Activated CD8-positive, alpha-beta T cell treated with anti-CD3 and anti-CD28 coated beads, Interleukin-2, amount 10 ng/mL, durations not matched to agents 7 days and 5 days (primary cell): ENCODE data around the gene PLD4. TPM values are rescaled to one million over a fixed set of nuclear protein-coding genes. Genes with fewer than 3 reads are reported as not detected.
"Not testable (repeated sequence)": the region's sequence is repeated elsewhere in the genome, so short reads cannot be mapped to it uniquely, and the experiment has no call there.

ENCODE experiments used
- ATAC-seq: fragments of 150-1000 bp; cut with Tn5 transposase; one replicate; pipeline ENCODE4 v1.10.0; 2021; ENCODE audit warnings: moderate library complexity
- CTCF ChIA-PET: fragments of 350-600 bp; sonication (Branson Sonifier 250); formaldehyde crosslinking; loops from one replicate; lab custom pipeline; 2021; ENCODE audit warnings: antibody characterized with exemption; lab: Charles Lee
- POLR2A ChIA-PET: fragments of 350-600 bp; sonication (Branson Sonifier 250); formaldehyde crosslinking; loops from one replicate; lab custom pipeline; 2021; ENCODE audit warnings: antibody characterized with exemption; lab: Charles Lee
- DNase-seq: peaks from one replicate; pipeline ENCODE4 v3.0.0-alpha.2; 2020
- H3K27ac Mint-ChIP-seq: one replicate; pipeline ENCODE4 v1.8.0; 2021; ENCODE audit warnings: mild to moderate bottlenecking, mixed read lengths
- H3K27me3 Mint-ChIP-seq: one replicate; pipeline ENCODE4 v1.8.0; 2021; ENCODE audit warnings: low read depth, mixed read lengths
- H3K36me3 Mint-ChIP-seq: one replicate; pipeline ENCODE4 v1.8.0; 2021; ENCODE audit warnings: low read depth, mixed read lengths
- H3K4me1 Mint-ChIP-seq: one replicate; pipeline ENCODE4 v1.8.0; 2021; ENCODE audit warnings: low read depth, mixed read lengths
- H3K4me3 Mint-ChIP-seq: one replicate; pipeline ENCODE4 v1.8.0; 2021; ENCODE audit warnings: mild to moderate bottlenecking, mixed read lengths
- H3K9me3 Mint-ChIP-seq: one replicate; pipeline ENCODE4 v1.8.0; 2022; ENCODE audit warnings: mixed read lengths; ENCODE audit not compliant: insufficient read depth
- total RNA-seq, 2 experiments: library from RNA; stranded (reverse); gene quantifications; one replicate each; pipeline ENCODE4 v1.2.3, GENCODE V29; 2021

The PLD4 gene
- total RNA-seq, 2 experiments from 2014 or later = not detected

DNA sequence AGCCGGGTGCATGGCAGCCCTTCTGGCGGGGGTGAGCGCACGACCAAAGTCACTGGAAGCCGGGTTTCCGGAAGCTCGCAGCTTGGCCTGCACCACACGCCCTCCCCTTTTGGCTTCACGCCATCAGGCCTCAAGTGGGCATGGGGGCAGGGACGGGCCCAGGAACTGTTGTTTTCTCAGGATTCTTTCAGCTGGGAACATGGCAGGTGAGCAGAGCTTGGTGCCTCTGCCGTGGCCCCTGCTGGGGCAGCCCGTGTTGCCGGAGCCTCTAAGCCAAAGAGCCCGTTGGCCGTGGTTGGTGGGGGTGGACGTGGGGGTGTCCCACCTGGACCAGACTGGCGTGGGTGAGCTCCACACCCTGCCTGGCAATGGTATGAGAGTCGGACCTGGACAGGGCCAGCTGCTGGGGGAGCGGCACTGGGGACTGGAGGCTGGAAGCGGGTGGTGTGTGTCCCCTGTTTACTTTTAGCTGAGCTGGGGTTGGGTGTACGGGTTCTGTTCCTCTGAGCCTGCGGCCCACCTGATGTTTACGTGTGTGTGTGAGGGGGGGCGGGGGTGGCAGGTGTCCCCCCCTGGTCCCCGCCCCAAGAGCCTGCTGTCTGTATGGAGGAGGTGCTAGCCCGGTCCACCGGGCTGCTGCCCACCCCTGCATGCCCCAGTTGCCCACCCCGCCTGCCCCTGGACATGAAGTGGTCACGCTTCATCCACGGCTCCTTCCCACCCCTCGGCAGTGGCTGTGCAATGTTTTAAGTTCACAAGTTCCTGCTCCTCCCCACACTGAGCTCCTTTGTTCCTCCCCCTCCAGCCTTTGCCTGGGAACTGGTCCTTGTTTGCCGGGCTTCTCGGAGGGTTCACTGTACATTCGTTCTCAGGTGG lies 28.7 kb upstream of the PLD4 start:
- no peak overlapping the region for H3K27ac Mint-ChIP-seq
- H3K27me3 Mint-ChIP-seq = no peaks in the 10 kb centered on the region
- no peak for DNase-seq
- no peaks in the 10 kb centered on the region for H3K36me3 Mint-ChIP-seq
- no peaks in the 10 kb centered on the region for H3K4me1 Mint-ChIP-seq
- ChIA-PET CTCF (interaction anchor here (0.7 to 1.2 kb wide), 2 partner anchors 47 to 144 kb away, joined by 3 read pairs; no protein-coding TSS in a partner anchor), POLR2A (no interaction called here)
- no peak for ATAC-seq
- H3K9me3 Mint-ChIP-seq = no peaks in the 10 kb centered on the region
- no peak overlapping the region for H3K4me3 Mint-ChIP-seq

DNA sequence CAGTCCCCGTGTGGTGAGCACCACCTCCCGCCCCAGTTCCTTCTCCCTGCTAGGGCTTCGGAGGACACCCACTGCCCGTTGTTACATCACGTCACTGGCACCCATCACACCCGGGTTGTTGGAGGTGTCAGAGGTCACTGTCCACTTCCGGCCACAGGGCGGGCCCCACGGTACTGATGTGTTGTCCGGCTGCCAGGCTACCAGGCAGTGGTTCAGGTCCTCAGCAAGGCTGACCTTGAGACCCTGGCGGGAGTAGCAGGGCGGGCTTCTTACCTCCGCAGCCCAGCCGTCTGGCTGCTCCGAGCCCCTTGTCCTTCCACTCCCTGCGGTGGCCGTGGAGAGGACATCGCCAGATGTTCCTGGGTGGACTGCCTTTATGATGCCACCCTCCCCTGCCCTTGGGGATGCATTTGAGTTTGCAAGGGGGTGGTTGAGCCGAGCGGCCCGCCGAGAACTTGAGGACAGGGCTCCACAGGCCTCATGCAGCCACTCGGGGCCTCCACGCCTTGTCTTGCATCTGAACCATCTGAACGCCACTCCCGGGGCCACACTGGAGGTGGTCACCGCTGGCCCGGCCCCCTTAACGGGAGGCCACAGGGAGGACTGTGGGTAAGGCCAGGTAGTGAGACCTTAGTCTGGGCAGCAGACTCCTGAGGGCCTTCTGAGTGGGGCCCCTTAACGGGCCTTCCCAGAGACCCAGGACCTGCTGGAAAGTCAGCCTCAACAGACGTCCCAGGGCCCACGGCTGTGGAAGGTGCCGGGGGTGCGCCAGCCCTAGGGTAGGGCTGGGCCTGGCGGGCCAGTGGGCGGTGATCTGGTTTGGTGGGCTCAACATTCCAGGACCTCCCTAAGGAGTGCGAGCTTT lies 27.1 kb upstream of the PLD4 start:
- H3K4me3 Mint-ChIP-seq = no peak overlapping the region
- ChIA-PET POLR2A (no interaction called here), CTCF (no interaction called here)
- no peak overlapping the region for H3K27ac Mint-ChIP-seq
- no peaks in the 10 kb centered on the region for H3K9me3 Mint-ChIP-seq
- no peak for ATAC-seq
- no peaks in the 10 kb centered on the region for H3K4me1 Mint-ChIP-seq
- DNase-seq = no peak
- H3K36me3 Mint-ChIP-seq = no peaks in the 10 kb centered on the region
- peaks cover 2% of the 10 kb centered on the region for H3K27me3 Mint-ChIP-seq

DNA sequence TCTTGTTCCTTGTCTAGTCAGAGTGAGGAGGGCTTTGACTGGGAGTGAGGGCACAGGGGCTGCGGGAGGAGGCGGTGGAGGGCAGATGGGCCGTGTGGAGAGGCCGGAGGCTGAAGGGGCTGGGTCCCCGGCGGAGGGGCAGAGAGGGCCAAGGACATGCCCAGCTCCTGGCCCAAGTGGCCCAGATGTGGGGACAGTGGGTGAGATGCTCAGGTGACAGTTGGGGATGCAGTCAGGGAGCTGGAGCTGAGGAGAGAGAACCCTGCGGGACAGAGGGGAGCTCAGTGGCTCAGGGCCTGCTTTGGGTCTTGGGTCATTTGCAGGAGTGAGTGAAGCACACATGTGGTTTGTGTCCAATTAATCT lies 26.5 kb upstream of the PLD4 start:
- Mint-ChIP-seq H3K9me3 (no peaks in the 10 kb centered on the region), H3K27me3 (peaks cover 3% of the 10 kb centered on the region), H3K36me3 (no peaks in the 10 kb centered on the region), H3K4me3 (no peak overlapping the region), H3K27ac (no peak overlapping the region), H3K4me1 (no peaks in the 10 kb centered on the region)
- POLR2A ChIA-PET = no interaction called here
- DNase-seq = no peak
- CTCF ChIA-PET = no interaction called here
- ATAC-seq = no peak

DNA sequence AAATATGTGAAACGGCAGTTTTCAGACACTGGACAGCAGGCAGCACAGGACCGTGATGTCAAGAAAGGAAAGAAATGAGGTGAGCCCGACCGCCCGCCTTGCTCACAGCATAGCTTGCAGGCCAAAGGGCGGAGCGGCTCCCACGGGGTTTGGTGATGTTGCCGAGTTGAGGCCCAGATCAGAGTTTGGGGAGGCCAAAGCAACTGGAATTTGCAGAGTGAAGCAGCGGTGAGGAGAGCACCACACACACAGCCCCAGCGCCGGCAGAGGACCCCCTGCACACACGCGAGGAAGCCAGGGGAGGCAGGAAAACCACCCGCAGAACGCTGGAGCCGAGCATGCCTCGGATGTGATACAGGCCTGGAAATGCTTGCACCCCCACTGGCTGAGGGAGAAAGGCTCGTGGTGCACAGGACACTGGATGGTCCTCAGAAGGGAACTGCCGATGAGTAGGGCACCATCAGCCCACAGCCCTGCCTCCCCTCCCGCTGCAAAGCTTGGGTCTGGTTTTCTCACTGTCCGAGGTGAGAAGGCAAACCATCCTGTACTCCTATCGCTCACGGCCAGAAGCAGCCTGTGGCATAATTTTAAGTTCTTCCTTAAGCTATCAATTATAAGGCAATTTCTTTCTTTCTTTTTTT lies 25.7 kb upstream of the PLD4 start:
- DNase-seq (no peak), ATAC-seq (no peak)
- CTCF ChIA-PET = no interaction called here
- Mint-ChIP-seq H3K36me3 (no peaks in the 10 kb centered on the region), H3K9me3 (no peaks in the 10 kb centered on the region), H3K27me3 (peaks cover 10% of the 10 kb centered on the region), H3K4me1 (no peaks in the 10 kb centered on the region), H3K27ac (no peak overlapping the region), H3K4me3 (no peak overlapping the region)
- POLR2A ChIA-PET = no interaction called here

GRCh38 chr14:104899781-104900180 lies 24.9 kb upstream of the PLD4 start:
- Mint-ChIP-seq H3K9me3 (no peaks in the 10 kb centered on the region), H3K4me3 (no peak overlapping the region), H3K4me1 (peaks cover 4% of the 10 kb centered on the region), H3K27ac (no peak overlapping the region), H3K27me3 (peaks cover 17% of the 10 kb centered on the region), H3K36me3 (no peaks in the 10 kb centered on the region)
- POLR2A ChIA-PET = no interaction called here
- CTCF ChIA-PET = no interaction called here
- ATAC-seq (no peak), DNase-seq (no peak)

GRCh38 chr14:104900639-104901512 lies 23.8 kb upstream of the PLD4 start:
- no peak for ATAC-seq
- CTCF ChIA-PET = no interaction called here
- POLR2A ChIA-PET = no interaction called here
- Mint-ChIP-seq H3K9me3 (no peaks in the 10 kb centered on the region), H3K36me3 (no peaks in the 10 kb centered on the region), H3K27ac (no peak overlapping the region), H3K4me3 (no peak overlapping the region), H3K4me1 (peaks cover 6% of the 10 kb centered on the region), H3K27me3 (peaks cover 19% of the 10 kb centered on the region)
- DNase-seq = no peak

GRCh38 chr14:104903990-104904389 lies 20.7 kb upstream of the PLD4 start:
- Mint-ChIP-seq H3K4me3 (no peak overlapping the region), H3K4me1 (peaks cover 6% of the 10 kb centered on the region), H3K27ac (no peak overlapping the region), H3K9me3 (no peaks in the 10 kb centered on the region), H3K27me3 (peaks cover 34% of the 10 kb centered on the region), H3K36me3 (no peaks in the 10 kb centered on the region)
- ATAC-seq (no peak), DNase-seq (no peak)
- ChIA-PET CTCF (no interaction called here), POLR2A (no interaction called here)

- H3K36me3 Mint-ChIP-seq, DNase-seq, H3K9me3 Mint-ChIP-seq, H3K27ac Mint-ChIP-seq, H3K4me3 Mint-ChIP-seq, H3K4me1 Mint-ChIP-seq, ATAC-seq, CTCF ChIA-PET: not testable (repeated sequence)
- POLR2A ChIA-PET = interaction anchor here (0.6 kb wide), 1 partner anchor 447 kb away, joined by 4 read pairs; no protein-coding TSS in a partner anchor
- peaks cover 36% of the 10 kb centered on the region for H3K27me3 Mint-ChIP-seq
These were observed 19.8 kb upstream of the PLD4 start for GRCh38 chr14:104904650-104905578.

DNA sequence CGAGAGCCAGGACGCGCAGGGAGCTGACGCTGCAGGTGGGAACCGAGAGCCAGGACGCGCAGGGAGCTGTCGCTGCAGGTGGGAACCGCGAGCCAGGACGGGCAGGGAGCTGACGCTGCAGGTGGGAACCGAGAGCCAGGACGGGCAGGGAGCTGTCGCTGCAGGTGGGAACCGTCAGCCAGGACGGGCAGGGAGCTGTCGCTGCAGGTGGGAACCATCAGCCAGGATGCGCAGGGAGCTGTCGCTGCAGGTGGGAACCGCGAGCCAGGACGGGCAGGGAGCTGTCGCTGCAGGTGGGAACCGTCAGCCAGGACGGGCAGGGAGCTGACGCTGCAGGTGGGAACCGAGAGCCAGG lies 19.1 kb upstream of the PLD4 start:
- H3K36me3 Mint-ChIP-seq, H3K9me3 Mint-ChIP-seq, H3K27ac Mint-ChIP-seq, H3K4me1 Mint-ChIP-seq, CTCF ChIA-PET, ATAC-seq, POLR2A ChIA-PET, H3K4me3 Mint-ChIP-seq, DNase-seq: not testable (repeated sequence)
- H3K27me3 Mint-ChIP-seq = peaks cover 42% of the 10 kb centered on the region

GRCh38 chr14:104908303-104908702 lies 16.4 kb upstream of the PLD4 start:
- Mint-ChIP-seq H3K4me1 (peaks cover 6% of the 10 kb centered on the region), H3K9me3 (peaks cover 10% of the 10 kb centered on the region), H3K4me3 (no peak overlapping the region), H3K27me3 (peaks cover 38% of the 10 kb centered on the region), H3K36me3 (peaks cover 5% of the 10 kb centered on the region), H3K27ac (no peak overlapping the region)
- ATAC-seq = no peak
- ChIA-PET CTCF (interaction anchor here (1.6 kb wide), 1 partner anchor 25 kb away, joined by 4 read pairs; no protein-coding TSS in a partner anchor), POLR2A (interaction anchor here (0.7 kb wide), 1 partner anchor 139 kb away, joined by 3 read pairs; no protein-coding TSS in a partner anchor)
- no peak for DNase-seq
